Measurements from ENCODE around the gene ZDHHC18. TPM values are rescaled to one million over a fixed set of nuclear protein-coding genes. Genes with fewer than 3 reads are reported as not detected.
"Not testable (repeated sequence)": the region's sequence is repeated elsewhere in the genome, so short reads cannot be mapped to it uniquely, and the experiment has no call there.

ZDHHC18 gene
- total and polyA plus RNA-seq, 9 donors: 9.5 to 15.8 (median 12.3) TPM

GRCh38 chr1:26879793-26880192 lies 53.3 kb downstream of the ZDHHC18 start:
- H3K4me1 ChIP-seq (ENCODE audit: insufficient read depth): no peaks in the 10 kb centered on the region
- H3K27me3 ChIP-seq: no peaks in the 10 kb centered on the region
- H3K36me3 ChIP-seq: no peaks in the 10 kb centered on the region
- H3K9me3 ChIP-seq: no peaks in the 10 kb centered on the region
- no peak for TF ChIP-seq CTCF (IDR thresholded peaks at IDR 0.05)
- no peak overlapping the region for H3K27ac ChIP-seq
- 82 to 89% (median 88%) methylated on average over 4 of the region's 4 CpGs for WGBS, 3 donors
- no peak for DNase-seq
- no peak overlapping the region for H3K4me3 ChIP-seq
- intact Hi-C loops (cut with DNase I): loop anchor here in 3 of 4 donors (5.0 to 10.0 kb wide), 5 partner anchors 55 to 285 kb away; partner anchors contain the start of gene ZDHHC18 (in 1 of the 3)

- H3K27ac ChIP-seq; DNase-seq; H3K9me3 ChIP-seq; H3K4me3 ChIP-seq; H3K27me3 ChIP-seq; H3K4me1 ChIP-seq (ENCODE audit: insufficient read depth); intact Hi-C loops (cut with DNase I); H3K36me3 ChIP-seq: not testable (repeated sequence)
- WGBS, 3 donors: 50 to 65% (median 61%) methylated on average over 6 of the region's 6 CpGs
Observed at GRCh38 chr1:26881611-26882010, 55.1 kb downstream of the ZDHHC18 start.

GRCh38 chr1:26882696-26883463 lies 56.4 kb downstream of the ZDHHC18 start:
- intact Hi-C loops (cut with DNase I): no loop called here
- no peaks in the 10 kb centered on the region for H3K36me3 ChIP-seq
- 80 to 82% (median 81%) methylated on average over 5 of the region's 5 CpGs for WGBS, 3 donors

GRCh38 chr1:26887125-26887524 lies 60.6 kb downstream of the ZDHHC18 start:
- H3K4me3 ChIP-seq: no peak overlapping the region
- no peak for TF ChIP-seq CTCF (IDR thresholded peaks at IDR 0.05)
- TF ChIP-seq POLR2A (IDR thresholded peaks at IDR 0.05): no peak
- no peak for TF ChIP-seq EP300 (IDR thresholded peaks at IDR 0.05)
- H3K9me3 ChIP-seq: no peaks in the 10 kb centered on the region
- intact Hi-C loops (cut with DNase I): no loop called here
- no peak for DNase-seq
- H3K4me1 ChIP-seq (ENCODE audit: insufficient read depth): peaks cover 5% of the 10 kb centered on the region
- WGBS, 3 donors: 70 to 89% (median 74%) methylated on average over 1 of the region's 1 CpG
- no peaks in the 10 kb centered on the region for H3K36me3 ChIP-seq
- H3K27me3 ChIP-seq: no peaks in the 10 kb centered on the region
- H3K27ac ChIP-seq: no peak overlapping the region

More at GRCh38 chr1:26882696-26883463, 56.4 kb downstream of the ZDHHC18 start:
- no peaks in the 10 kb centered on the region for H3K4me1 ChIP-seq (ENCODE audit: insufficient read depth)
- no peak for DNase-seq
- no peak overlapping the region for H3K27ac ChIP-seq
- no peak overlapping the region for H3K4me3 ChIP-seq
- no peaks in the 10 kb centered on the region for H3K27me3 ChIP-seq
- H3K9me3 ChIP-seq: no peaks in the 10 kb centered on the region
- TF ChIP-seq CTCF (IDR thresholded peaks at IDR 0.05): no peak
- TF ChIP-seq POLR2A (IDR thresholded peaks at IDR 0.05): no peak
- no peak for TF ChIP-seq EP300 (IDR thresholded peaks at IDR 0.05)

- WGBS, 3 donors: 77 to 93% (median 88%) methylated on average over 1 of the region's 1 CpG
- Histone ChIP-seq H3K36me3 (no peaks in the 10 kb centered on the region), H3K9me3 (no peaks in the 10 kb centered on the region), H3K27ac (no peak overlapping the region), H3K4me1 (ENCODE audit: insufficient read depth) (peaks cover 5% of the 10 kb centered on the region), H3K4me3 (no peak overlapping the region), H3K27me3 (no peaks in the 10 kb centered on the region)
- TF ChIP-seq POLR2A (IDR thresholded peaks at IDR 0.05) (no peak), EP300 (IDR thresholded peaks at IDR 0.05) (no peak), CTCF (IDR thresholded peaks at IDR 0.05) (no peak)
- intact Hi-C loops (cut with DNase I): no loop called here
- no peak for DNase-seq
Observed at GRCh38 chr1:26888231-26888630, 61.7 kb downstream of the ZDHHC18 start.
